HG02571 (cell line): Measurements from ENCODE around the gene ABHD14A.
A peak's percentile ranks its signal among the peaks of the same experiment; 100 is the strongest.

Source experiments
- ATAC-seq: cut with Tn5 transposase; IDR thresholded peaks from one replicate; pipeline ENCODE4 v1.9.1; 2021; ENCODE audit warnings: mild to moderate bottlenecking, moderate library complexity; ENCODE audit not compliant: unreplicated experiment

ABHD14A gene

DNA sequence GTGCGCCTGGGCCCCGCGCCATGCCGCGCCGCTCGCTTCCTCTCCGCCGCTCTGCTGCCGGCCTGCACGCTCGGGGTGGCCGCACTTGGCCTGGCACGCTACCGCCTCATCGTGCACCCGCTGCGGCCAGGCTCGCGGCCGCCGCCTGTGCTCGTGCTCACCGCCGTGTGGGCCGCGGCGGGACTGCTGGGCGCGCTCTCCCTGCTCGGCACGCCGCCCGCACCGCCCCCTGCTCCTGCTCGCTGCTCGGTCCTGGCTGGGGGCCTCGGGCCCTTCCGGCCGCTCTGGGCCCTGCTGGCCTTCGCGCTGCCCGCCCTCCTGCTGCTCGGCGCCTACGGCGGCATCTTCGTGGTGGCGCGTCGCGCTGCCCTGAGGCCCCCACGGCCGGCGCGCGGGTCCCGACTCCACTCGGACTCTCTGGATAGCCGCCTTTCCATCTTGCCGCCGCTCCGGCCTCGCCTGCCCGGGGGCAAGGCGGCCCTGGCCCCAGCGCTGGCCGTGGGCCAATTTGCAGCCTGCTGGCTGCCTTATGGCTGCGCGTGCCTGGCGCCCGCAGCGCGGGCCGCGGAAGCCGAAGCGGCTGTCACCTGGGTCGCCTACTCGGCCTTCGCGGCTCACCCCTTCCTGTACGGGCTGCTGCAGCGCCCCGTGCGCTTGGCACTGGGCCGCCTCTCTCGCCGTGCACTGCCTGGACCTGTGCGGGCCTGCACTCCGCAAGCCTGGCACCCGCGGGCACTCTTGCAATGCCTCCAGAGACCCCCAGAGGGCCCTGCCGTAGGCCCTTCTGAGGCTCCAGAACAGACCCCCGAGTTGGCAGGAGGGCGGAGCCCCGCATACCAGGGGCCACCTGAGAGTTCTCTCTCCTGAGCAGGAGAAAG is 18.7 kb upstream of the ABHD14A start:
- no peak for ATAC-seq

DNA sequence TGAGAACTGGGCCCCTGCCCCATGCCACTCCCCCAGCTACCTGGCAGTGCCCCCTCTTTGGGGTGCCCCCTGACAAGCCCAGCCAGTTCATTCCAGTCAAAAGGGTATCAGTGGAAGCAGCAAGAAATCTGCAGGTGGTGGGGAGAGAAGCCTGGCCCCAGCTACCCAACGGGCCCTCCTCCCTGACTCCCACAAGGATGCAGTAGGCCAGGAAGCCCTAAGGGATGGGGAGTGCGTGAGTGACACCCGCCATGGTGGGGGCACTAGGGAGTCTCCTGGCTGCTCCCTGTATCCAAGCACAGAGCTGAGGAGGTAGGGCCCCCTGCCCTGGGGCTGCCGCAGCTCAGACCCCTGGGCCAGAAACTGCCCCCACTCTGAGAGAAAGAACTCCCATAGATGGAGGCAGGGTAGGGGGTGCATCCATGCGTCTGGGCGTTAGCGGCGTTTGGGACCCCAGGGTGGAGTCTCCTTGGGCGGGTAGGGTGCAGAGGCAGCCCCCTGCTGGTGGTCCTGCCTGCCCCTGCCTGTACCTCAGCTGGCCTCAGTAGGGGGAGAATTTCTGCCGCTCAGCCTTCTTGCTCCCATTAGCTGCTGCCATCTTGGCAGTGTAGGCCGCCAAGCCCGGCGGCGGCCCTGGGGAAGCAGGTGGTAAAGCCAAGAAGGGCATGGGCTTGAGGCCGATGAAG is 17.2 kb upstream of the ABHD14A start:
- ATAC-seq, result no peak

DNA sequence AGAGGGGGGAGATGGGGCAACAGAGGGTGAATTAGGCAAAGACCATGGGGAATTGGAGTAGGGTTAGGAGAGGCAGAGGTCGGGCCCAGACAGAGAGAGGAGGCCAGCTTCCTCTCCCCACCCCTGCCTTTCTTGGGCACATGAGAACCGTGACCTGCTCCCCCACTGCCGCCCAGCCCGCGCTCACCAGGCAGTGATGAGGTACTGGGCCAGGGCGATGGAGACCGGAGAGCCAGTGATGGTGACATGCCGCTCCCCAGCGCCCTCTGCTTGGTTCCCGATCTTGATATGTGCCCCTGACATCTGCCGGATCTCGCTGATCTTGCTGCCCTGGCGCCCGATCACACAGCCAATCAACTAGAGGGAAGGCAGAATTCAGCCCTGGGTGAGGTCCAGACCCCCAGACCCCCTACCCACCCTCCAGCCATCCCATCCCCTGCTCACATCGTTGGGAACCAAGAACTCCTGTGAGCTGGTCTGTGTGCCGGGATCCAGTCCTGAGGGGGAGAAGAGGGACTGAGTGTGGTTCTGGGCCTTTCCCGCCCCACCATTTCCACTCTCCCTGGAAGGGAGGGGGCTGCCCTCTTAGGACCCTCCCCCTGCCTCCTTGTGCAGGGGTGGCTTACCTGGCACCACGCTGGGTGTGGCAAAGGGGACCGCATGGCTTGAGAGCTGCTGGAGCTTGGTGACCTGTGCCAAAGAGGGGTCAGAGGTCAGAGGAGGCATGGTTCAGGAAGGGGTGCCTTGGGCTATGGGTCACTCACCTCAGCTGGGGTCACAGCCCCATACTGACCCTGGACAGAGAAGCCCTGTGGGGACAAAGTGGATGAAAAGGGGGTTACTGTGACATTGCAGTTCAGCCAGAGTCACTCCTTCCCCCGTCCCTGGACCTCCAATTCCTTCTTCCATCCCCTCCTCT is 16.0 kb upstream of the ABHD14A start:
- ATAC-seq, result no peak

DNA sequence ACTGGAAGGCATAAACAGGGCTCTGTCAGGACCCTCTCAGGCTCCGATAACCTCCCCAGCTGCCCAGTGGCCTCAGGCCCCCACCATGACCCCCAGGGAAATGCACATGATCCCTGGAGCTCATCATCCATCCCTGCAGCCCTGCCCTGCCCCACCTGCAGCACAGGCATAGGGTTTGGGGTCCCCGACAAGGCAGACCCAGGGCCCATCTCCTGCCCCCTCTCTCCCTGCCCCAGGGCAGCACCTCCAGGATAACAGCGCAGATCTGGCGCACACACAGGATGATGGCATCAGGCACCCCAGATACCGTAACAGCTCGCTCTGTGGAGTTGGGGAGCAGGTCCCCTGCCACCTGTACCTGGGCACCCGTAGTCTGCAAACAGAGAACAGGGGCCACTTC is 15.2 kb upstream of the ABHD14A start:
- no peak for ATAC-seq

DNA sequence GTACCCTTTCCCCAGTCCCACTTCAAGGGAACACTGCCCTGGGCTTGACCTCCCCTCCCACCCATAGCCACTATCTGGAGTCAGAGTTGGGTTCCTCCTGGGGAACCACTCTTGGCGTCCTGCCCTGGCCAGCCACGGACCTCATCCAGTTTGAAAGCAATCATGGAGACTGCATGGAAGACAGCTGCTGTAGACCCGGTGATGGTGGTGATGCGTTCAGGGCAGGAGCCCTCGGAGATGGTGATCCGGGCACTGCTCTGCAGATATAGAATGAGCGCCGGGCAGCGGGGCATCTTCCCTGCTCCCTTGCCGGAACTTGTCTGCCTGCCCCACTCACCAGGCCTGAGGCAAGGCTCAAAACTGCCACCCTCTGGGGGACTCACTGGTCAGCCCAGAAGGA is 14.5 kb upstream of the ABHD14A start:
- ATAC-seq, result no peak

DNA sequence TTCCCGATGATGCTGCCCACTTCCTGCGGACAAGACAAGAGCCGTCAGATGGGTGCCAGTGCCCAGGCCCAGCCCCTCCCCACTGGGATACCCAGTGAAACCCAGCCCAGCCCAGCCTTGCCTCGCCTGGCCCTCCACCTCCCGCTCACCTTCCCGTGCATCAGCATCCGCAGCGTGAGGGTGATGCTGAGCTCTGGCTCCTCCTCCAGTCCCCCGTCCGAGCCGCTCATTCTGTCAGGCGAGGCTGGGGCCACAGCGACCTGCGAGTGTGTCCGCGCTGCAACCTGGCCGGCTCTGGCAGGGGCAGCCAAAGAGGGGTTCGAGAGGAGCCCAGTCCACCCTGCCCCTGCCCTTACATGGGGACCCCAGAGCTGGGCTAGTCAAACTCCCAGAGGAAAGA is 13.9 kb upstream of the ABHD14A start:
- no peak for ATAC-seq

DNA sequence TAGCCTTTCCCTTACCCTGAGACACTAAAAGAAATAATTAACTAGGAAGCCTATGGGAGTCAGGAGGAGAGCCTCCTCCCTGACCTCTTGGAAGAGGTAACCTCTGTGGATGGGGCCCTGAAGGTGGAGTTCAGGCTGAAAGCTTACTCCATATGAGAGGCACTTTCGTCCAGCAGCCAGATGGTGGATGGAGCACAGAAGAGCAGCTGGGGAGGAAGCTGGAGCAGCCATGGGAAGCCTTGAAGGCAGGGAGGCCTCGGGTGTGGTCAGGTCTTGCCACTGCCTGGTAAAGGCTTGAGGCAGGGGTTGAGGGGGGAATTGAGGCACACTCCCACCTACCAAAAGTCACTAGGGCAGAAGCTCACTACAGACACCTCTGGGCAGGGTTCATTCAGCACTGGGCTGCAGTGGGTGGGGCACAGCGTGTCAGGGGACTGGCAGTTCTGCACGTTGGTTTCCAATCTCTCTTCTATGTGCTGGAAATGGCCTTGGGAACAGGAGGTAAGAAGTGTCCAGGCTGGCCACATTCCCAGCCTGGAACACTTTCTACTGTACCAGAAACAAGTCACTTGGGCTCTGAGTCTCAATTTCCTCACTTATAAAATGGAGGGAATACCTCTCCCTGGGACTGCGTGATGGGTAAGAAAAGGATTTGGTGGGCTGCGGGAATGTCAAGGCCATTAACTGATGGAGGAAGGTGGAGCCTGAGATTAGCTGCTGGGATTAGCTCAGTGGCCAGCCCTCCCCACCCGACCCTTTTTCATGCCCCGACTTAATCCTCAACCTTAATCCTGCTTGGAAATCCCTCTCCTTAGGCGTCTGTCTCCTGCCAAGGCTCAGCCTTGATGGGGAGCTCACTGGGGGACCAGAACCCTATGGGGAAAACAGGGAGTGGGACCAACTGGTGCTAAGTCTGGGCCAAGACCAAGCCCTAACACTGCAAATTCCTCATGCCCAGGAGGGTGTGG is 13.0 kb upstream of the ABHD14A start:
- ATAC-seq, result no peak

DNA sequence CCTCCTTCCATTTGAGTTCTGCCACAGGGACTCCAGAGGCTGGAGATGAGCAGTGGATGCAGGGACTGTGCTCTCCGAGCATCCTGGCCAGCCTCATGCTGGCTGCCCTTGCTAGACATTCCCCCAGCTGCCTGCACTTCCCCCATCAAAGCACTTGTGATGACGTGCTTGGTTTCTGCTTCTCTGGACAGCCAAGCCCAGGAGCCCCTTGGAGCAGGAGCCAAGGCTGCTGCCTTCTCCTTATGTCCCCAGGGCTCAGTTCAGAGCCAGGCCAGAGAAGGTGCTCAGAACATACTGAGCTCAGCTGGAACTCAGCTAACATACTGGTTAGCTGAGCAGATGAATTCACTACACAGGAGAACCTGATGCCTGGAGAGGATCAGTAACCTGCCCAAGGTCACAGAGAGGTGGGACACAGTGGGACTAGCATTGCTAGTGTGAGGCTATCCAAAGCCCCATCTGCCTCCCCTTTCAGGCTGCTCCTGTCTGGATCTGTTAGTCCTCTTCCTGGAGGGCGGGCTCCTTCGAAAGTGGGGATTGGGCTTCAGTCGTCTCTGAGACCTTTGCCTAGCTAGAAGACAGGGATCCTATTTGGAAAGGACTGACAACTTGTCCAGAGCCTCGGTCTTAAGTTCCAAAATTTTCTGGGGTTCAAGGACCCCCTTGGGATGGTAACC is 11.9 kb upstream of the ABHD14A start:
- ATAC-seq, result no peak

DNA sequence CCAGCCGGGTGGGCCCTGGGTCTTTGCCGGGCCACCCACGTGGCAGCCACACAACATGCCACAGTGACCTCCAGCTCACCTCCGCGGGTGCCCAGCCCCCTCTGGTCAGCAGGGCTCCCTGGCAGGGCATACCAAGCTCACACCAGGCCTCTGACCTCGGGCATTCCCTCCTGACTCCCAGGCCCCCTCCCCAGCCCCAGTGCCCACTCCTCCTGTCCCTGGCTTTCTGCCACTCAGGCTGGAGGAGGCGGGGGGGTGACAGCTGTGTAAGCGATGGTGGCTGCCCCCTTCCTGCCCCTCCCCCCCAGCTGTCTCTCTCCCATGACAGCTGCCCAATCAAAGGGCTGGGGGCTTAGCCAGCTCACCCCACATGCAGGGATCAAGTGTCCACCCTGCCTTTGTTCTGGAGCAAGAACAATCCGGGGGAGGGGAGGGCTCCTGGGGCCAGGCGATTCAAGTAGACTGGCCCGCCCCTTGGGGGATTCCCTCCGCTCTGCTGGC is 10.9 kb upstream of the ABHD14A start:
- no peak for ATAC-seq

DNA sequence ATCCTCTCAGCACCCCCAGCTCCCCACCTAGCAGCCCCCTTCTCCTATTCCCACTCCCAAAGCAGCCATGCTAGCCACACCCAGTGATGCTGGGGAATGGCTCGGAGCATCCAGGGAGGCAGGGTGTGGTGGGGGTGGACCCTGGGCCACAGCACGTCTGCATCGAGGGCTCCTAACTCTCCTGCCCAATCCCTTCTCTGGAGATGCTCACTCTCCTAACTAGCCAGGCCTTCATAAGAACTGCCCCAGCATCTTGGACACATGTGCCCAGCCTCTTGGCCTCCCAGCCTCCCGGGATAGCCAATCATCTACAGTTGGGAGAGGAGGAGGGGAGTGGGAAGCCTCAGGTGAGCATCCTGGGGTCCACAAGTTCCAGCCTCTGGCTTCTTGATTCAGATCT is 10.3 kb upstream of the ABHD14A start:
- ATAC-seq, result no peak

DNA sequence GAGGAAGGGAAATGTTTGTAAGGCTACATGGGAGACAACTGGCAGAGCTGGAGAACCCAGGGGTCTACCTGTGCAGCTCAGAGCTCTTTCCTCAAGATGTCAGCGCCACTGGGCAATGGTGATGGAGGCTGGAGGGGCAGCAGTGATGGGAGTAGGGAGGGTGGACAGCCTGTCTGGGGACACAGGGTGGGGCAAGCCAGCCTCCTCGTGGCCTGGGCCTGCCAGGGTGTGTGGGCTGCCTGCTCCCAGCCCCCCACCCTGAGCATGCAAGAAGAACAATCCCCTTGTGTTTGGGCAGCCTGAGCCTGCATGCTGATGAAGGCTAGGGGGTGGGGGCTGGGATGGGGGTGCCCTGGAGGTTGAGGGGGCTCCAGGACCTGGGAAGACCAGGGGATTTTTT is 8.8 kb upstream of the ABHD14A start:
- no peak for ATAC-seq

DNA sequence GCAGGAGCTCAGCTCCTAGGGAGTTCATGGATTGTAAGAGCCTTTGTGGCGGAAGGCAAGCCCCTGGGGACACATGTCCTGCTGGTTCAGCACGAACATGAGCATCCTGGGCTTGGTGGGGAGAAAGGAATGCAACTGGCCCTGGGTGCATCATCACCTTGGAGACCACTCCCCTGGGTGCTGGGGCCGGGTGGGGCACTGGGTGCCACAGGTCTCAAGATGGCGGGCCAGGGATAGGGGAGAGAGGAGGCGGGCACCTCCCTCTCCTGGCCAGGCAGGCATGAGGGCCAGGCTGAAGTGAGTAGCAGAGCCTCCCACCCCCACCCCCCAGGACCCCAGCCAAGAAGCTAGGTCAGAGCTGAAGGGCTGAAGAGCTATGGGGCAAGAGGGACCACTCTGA is 8.4 kb upstream of the ABHD14A start:
- no peak for ATAC-seq

DNA sequence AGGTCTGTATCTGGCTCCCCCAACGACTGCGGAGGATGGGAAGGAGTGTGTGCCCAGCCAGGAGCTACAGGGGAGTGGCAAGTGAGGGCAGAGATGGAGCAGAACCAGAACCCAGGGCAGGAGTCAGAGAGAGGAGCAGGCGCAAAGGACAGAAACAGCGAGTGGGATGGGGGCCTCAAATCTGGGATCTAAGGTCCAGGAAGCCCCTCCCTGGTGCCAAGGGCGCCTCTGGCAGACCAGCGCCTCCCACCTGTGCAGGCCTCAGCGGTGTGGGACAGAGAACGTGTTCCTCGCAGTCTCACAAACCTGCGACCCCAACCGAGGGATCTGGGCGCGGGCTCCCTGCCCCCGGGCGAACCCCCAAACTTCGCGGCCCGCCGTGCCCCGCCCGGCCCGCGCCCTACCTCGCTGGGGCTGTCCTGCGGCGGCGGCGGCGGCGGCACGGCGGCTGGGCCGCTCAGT is 7.9 kb upstream of the ABHD14A start:
- no peak for ATAC-seq

DNA sequence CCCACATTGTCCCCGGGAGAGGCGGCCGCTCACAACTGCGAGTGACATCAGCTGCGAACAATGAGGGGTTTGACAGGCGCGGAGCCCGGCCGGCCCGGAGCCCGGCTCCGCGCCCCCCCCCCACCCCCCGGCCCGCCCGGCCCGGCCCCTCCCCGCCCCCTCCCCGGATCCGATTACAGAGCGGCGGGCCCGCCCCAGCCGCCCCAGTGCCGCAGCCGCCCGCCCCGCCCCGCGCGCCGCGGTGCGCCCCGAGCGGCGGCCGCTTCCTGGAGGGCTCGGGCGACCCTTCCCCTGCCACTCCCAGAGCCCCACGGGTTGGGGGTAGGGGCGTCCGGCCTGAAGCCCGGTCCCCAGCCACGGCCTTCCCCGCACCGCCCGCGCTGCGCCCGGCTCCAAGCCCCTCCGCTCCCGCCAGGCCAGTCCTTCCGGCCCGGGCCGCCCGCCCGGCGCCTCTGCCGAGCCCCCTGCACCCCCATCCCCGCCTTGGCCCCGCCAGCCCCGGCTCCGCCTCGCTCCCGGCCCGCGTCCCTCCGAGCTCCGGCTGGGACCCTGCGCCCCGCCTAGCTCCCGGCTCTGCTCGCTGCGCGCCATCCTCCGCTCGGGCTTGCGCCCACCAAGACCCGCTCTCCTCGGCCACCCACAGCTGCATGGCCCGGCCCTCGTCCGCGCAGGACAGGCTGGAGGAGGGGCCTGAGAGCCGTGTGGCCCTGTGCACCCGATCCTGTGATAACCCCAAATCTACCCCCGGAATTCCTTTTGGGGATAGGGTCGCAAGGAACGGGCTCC is 7.3 kb upstream of the ABHD14A start, which contains the start of gene PCBP4:
Gene PCBP4, minus strand, starts transcription at position 71 of the 786 bp plus-strand sequence. CDS start 6,214 bp downstream, outside the sequence.
- peak; percentile 48 for ATAC-seq

DNA sequence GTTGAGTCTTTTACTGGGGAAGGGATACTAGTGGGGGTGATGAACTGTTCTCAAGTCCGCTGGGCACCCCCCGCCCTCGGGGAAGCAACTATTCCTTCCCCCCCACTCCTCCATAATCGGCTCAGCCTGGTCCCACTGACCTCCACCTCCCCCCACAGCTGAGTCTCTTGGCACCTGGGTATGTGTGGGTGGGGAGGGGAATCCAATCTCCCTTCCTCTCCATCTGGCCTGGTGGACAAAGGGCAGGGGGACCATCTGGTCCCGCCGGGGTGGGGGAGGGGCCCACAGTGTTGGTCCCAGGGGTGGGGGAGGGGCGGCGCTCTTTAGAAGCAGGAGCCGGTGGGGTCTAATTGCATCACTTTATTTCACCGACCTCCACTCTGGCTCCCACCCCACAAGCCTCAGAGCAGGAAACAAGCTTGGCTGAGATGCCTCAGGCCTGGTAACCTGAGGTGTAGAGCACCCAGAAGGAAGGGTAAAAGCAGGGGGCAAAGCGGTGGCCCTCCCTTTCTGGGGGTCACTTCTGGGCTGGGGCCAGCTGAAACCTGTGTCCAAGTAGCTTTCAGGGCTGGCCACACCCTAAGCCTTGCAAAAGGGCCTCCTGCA is 6.6 kb upstream of the ABHD14A start:
- no peak for ATAC-seq

DNA sequence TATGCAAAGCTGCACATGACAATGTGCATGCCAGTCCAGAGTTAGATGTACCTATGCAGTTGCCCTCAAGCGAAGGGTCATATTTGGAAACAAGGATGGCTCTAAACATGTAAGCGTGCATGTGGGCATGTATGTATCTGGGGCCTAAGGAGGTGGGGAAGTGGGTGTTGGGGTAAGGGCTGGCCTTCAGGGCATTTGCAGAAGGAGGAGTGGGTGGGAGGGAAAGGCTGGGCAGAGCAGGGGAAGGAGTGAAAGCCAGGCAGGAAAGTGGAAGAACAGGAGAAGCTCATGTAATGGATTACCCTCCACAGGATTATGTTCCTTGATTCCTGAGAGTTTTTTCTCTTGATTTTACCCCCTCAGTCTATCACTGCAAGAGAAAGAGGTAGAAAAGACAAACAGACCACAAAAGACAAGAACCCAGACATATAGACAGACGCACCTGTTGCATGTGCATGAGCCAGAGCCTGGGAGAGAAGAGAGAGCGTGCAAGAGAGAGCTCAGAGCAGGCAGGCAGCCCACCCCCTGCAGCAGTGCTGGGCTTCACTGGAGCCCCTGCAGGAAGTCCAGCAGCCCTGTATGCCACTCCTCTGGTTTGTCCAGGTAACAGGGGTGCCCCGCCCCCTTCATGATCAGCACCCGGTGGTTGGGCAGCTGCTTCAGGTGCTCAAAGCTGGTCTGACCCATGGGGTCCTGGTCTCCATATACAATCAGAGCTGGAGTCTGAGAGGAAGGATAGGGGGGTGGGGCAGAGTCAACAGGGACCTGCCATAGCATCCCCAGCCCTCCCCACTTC is 5.8 kb upstream of the ABHD14A start:
- ATAC-seq, result no peak

DNA sequence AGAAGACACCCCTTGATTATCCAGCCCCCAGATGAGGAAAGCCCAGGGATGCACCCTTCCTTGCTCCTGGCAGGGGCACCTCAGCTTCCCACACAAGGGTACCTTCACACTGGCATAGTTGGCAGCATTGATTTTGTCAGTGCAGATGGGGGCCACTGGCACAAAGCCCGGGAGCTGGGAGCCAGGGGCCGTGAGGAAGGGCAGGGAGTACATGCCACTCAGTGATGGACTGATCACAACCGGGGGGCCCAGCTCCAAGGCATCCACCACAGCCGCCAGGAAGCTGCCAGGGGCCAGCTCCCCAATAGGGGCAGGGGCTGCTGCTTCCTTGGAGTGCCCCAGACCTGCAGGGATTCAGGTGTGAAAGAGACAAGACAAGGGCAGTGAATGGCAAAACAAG is 5.0 kb upstream of the ABHD14A start:
- no peak for ATAC-seq
